ENCODE data around the gene SHLD2.
A peak's percentile ranks its signal among the peaks of the same experiment; 100 is the strongest.
"Not testable (repeated sequence)": the region's sequence is repeated elsewhere in the genome, so short reads cannot be mapped to it uniquely, and the experiment has no call there.

SHLD2 gene

DNA sequence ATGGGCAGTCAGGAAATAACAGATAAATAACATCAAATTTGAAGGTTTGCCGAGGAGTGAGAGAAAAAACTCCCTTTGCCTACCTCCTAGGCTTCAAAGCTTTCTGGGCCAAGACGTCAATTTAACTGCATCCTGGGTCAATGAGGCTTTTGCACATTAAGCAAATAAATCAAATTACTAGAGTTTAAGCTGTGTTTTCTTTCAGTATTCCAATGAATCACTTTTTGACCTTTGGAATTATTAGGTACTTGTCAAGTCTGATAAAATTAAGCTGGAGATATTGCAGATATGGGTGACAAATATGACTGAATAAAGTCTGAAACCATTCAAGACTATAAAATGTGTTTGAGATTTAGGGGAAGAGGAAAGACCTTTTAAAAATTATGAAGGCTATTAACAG, 22.6 kb upstream of the SHLD2 start:
- no peak for DNase-seq (ENCODE audit: low spot score)
- H3K4me3 ChIP-seq: no peak overlapping the region
- TF ChIP-seq, protein P1, sequence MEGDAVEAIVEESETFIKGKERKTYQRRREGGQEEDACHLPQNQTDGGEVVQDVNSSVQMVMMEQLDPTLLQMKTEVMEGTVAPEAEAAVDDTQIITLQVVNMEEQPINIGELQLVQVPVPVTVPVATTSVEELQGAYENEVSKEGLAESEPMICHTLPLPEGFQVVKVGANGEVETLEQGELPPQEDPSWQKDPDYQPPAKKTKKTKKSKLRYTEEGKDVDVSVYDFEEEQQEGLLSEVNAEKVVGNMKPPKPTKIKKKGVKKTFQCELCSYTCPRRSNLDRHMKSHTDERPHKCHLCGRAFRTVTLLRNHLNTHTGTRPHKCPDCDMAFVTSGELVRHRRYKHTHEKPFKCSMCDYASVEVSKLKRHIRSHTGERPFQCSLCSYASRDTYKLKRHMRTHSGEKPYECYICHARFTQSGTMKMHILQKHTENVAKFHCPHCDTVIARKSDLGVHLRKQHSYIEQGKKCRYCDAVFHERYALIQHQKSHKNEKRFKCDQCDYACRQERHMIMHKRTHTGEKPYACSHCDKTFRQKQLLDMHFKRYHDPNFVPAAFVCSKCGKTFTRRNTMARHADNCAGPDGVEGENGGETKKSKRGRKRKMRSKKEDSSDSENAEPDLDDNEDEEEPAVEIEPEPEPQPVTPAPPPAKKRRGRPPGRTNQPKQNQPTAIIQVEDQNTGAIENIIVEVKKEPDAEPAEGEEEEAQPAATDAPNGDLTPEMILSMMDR (IDR thresholded peaks at IDR 0.05): no peak
- H3K27ac ChIP-seq: no peak overlapping the region

DNA sequence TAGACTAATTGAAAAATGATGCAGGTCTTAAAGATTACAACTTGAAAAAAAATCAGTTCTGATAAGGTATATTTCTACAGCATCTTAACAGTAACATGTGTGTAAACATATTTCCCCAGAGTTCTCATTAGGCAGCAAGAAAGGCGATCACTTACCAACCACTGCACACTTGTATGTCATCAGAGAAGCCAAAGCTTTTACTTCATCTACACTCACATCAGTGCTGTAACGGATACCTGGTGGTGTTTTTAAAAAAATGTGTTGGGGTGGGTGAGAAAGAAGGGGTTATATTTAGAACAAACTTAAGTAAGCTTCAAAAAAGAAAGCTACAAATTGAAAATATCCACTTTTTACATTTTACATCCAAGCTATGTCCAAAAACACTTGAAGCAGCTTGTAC, 18.6 kb upstream of the SHLD2 start:
- H3K4me3 ChIP-seq; DNase-seq (ENCODE audit: low spot score); H3K27ac ChIP-seq: not testable (repeated sequence)

DNA sequence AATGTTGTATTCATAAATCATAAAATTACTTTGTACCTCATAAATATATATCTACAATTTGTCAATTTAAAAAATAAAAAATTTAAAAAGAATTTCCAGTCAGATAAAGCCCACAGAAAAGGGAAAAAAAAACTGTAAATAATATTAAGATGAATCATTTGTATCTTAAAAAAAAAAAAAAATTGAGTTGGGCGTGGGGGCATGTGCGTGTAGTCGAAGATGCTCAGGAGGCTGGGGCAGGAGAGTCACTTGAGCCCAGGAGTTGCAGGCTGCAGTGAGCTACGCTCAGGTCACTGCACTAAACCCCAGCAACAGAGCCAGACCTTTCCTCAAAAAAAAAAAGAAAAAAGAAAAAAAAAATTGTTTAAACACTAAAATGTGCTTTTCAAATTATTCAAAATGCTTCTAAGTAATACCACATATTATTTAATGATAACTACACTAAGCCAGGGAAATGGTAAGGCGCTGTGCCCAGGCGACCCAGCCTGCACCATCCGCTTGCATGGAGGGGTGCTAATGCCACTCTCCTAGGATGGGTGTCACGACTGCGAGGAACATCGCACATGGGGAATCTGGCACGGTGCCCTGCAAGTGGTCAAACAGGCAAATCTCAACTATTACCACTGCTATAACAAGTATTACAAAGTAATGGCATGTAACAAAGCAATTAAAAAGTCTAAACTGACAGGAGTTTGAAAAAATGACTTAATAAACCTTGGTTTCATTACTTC, 15.7 kb upstream of the SHLD2 start:
- H3K4me3 ChIP-seq: no peak overlapping the region
- no peak for DNase-seq (ENCODE audit: low spot score)
- H3K27ac ChIP-seq: peak overlapping the region in 1 of 2 donors; percentile 31
- TF ChIP-seq, protein P1 (IDR thresholded peaks at IDR 0.05): no peak

DNA sequence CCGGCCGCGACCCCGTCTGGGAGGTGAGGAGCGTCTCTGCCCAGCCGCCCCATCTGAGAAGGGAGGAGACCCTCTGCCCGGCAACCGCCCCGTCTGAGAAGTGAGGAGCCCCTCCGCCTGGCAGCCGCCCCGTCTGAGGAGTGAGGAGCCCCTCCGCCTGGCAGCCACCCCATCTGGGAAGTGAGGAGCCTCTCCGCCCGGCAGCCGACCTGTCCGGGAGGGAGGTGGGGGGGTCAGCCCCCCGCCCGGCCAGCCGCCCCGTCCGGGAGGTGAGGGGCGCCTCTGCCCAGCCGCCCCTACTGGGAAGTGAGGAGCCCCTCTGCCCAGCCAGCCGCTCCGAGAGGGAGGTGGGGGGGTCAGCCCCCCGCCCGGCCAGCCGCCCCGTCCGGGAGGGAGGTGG, 14.4 kb upstream of the SHLD2 start:
- not testable (repeated sequence) for DNase-seq (ENCODE audit: low spot score); H3K4me3 ChIP-seq
- peak overlapping the region; percentile 50 to 82 for H3K27ac ChIP-seq

DNA sequence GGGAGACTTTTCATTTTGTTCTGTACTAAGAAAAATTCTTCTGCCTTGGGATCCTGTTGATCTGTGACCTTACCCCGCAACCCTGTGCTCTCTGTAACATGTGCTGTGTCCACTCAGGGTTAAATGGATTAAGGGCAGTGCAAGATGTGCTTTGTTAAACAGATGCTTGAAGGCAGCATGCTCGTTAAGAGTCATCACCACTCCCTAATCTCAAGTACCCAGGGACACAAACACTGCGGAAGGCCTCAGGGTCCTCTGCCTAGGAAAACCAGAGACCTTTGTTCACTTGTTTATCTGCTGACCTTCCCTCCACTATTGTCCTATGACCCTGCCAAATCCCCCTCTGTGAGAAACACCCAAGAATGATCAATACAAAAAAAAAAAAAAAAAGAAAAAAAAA, 13.4 kb upstream of the SHLD2 start:
- H3K4me3 ChIP-seq; DNase-seq (ENCODE audit: low spot score): not testable (repeated sequence)
- H3K27ac ChIP-seq: peak overlapping the region; percentile 50 to 82

DNA sequence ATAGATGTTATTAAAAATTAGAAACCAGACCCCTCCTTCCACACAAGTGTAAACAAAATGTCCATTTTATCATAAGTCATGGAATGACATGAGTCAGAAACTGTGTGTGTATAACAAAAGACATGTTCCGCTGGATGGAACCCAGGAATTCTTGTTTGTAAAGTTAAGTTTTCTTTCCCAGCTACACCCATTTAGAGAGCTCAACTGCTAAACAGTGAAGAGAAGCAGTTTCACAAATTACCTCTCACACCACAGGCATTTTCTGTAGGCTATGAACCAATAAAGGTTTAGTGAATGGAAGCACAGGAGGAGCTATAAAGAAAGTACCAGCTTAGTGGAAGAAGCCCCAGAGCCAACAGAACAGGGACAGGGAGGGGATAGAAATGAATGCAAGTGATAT, 12.8 kb upstream of the SHLD2 start:
- DNase-seq (ENCODE audit: low spot score); H3K4me3 ChIP-seq: not testable (repeated sequence)
- peak overlapping the region; percentile 50 to 82 for H3K27ac ChIP-seq

DNA sequence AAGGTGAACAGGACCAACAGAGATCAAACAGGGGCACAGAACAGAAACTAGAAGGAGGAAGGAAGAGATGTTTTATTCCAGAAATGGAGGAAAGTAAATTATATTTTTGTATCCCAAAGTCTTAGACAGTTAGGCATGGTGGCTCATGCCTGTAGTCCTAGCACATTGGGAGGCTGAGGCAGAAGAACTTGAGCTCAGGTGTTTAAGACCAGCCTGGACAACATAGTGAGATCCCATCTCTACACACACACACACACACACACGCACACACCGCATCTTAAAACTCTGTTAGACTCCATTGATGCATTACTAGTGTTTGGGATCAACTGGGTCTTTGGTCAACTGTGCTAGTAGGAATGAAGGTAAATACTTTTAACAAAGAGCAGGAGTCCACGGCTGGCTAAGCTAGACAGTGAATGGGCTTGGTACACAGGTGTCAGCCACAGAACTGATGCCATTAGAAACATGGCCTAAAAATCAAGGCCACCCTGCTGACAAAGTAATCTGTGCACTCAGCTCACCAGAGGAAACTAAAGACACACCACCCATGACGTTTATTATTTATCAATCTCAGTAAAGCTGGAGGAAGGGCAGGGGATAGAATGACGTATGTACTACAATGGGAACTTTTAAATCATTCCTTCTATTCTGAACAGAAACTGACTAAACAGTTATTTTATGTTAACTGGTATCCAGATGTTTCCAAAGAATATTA, 11.3 kb upstream of the SHLD2 start:
- not testable (repeated sequence) for DNase-seq (ENCODE audit: low spot score)
- H3K4me3 ChIP-seq: peak overlapping the region; percentile 32
- peak overlapping the region; percentile 29 to 82 for H3K27ac ChIP-seq

DNA sequence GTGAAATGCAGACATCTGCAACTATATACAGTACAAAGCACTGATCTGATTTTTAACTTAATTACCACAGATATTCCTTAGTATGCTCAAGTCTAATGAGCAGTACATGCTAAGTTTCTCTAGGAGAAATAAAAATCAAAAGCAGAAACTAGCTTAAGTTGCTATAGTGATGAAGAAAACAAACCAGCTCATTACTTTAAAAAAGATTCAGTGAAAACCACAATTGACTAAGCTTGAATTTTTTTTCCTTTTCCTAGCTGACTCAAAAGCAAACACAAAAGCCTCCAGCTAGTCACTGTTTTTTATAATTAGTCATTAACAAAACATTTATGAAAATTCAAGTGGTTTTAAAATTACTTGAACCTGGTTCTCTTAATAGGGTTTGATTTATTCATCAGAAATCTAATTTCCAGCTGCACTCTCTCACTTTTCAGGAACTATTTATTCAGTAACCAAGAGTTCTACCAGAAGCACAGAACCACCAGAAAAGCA, 10.7 kb upstream of the SHLD2 start:
- Histone ChIP-seq H3K27ac (peak overlapping the region; percentile 76 to 82), H3K4me3 (peak overlapping the region; percentile 32)
- DNase-seq (ENCODE audit: low spot score): not testable (repeated sequence)

DNA sequence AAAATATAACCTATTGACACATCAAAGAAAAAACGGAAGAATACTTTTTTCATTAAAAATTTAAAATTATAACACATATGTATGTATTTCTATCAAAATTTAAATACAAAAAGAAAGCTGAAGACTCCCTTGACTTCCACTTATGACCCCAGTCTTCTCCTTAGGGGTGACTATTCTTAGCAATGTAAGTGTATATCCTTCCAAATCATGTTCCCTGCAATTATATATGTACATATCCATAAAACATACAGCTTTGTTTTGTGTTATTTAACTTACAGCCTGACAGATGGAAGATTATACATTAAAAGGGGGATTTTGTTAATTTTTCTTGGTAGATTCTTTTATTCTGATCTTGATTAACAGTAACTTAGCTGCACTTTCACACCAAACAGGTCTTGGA, 9.5 kb upstream of the SHLD2 start:
- Histone ChIP-seq H3K4me3 (no peak overlapping the region), H3K27ac (no peak overlapping the region)
- DNase-seq (ENCODE audit: low spot score): no peak
- TF ChIP-seq, protein P1 (IDR thresholded peaks at IDR 0.05): no peak

DNA sequence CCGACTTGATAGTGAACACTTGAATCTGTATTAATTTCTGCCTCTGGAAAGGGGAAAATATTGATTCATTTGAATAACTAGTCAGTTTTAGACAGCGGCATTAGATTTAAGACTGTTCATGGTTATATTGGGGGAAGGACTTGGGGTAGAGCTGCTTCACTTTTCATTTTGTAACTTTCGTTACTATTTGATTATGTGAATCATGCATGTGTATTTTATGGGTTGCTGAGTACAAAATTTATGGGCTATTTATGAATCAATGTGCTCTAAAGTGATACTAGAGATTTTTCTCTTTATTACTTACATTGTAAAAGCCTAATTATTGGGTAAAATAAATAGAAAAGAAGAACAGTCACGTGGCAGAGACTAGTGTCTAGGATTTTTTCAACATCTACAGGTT, 5.3 kb upstream of the SHLD2 start:
- no peak for DNase-seq (ENCODE audit: low spot score)
- TF ChIP-seq, protein P1 (IDR thresholded peaks at IDR 0.05): no peak
- H3K4me3 ChIP-seq: no peak overlapping the region
- no peak overlapping the region for H3K27ac ChIP-seq

All from coronary artery (tissue), 2 donors.